MG63 (cell line): ENCODE measurements around the gene DGKZ. TPM values are rescaled to one million over a fixed set of nuclear protein-coding genes. Genes with fewer than 3 reads are reported as not detected.
A peak's percentile ranks its signal among the peaks of the same experiment; 100 is the strongest.

Source experiments
- DNase-seq: peaks from one replicate; pipeline ENCODE4 v3.0.0-alpha.2; 2020
- H3K27me3 ChIP-seq: fragments of 250-450 bp; sonication (Bioruptor Pico); 2 replicates; pipeline ENCODE4 v1.5.1; 2020; ENCODE audit warnings: mild to moderate bottlenecking, moderate library complexity
- H3K36me3 ChIP-seq: fragments of 250-450 bp; sonication (Bioruptor Pico); 2 replicates; pipeline ENCODE4 v1.5.1; 2020; ENCODE audit warnings: mild to moderate bottlenecking, moderate library complexity
- H3K4me3 ChIP-seq: fragments of 250-450 bp; sonication (Bioruptor Pico); 2 replicates; pipeline ENCODE4 v1.5.1; 2020; ENCODE audit warnings: mild to moderate bottlenecking, moderate library complexity
- H3K9me3 ChIP-seq: fragments of 250-450 bp; sonication (Bioruptor Pico); 2 replicates; pipeline ENCODE4 v1.5.1; 2020; ENCODE audit warnings: mild to moderate bottlenecking, moderate library complexity
- total RNA-seq: library from RNA; depleted of rRNA; stranded (reverse); fragments of >200 nt; shearing (Covaris generic); gene quantifications from 2 replicates; pipeline ENCODE4 v1.2.3, GENCODE V29; 2014; ENCODE audit warnings: low replicate concordance

Gene DGKZ
- total RNA-seq, 1 experiment from 2014 or later = 33.4 TPM

DNA sequence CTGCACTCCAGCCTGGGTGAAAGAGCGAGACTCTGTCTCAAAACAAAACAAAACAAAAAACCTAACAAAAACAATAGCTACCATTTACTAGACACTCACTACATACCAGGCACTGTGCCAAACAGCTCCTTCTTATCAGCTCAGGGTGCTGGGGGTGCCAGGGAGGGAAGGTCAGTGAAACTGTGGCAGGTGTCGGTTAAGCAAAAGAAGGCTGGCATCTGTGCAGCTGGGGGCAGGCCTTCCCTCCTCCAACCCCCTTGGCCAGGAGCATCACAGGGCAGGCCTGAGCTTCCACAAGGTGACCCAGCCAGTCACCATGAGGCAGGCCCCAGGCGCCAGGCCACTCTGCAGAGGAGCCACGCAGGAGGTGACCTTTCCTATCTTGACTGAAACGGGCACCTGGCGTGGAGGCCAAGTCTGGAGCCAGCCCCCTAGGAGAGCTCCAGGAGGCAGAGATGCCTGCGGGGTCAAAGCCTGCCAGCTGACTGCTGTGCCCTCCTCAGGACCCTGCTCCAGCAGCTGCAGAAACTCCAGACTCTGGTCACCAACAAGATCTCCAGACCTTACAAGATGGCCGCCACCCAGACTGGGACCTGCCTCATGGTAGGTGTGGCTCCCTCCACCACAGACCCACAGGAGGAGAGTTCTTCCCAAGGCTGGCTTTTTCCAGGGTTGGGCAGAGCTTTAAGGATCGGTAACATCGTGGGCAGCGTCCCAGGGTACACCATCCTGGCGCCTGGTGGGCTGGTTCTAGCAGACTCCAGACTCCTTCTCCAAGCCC is 31.3 kb upstream of the DGKZ start:
- Histone ChIP-seq H3K4me3 (no peak overlapping the region), H3K36me3 (peaks cover 73% of the 10 kb centered on the region), H3K27me3 (no peaks in the 10 kb centered on the region), H3K9me3 (no peaks in the 10 kb centered on the region)
- DNase-seq = no peak

DNA sequence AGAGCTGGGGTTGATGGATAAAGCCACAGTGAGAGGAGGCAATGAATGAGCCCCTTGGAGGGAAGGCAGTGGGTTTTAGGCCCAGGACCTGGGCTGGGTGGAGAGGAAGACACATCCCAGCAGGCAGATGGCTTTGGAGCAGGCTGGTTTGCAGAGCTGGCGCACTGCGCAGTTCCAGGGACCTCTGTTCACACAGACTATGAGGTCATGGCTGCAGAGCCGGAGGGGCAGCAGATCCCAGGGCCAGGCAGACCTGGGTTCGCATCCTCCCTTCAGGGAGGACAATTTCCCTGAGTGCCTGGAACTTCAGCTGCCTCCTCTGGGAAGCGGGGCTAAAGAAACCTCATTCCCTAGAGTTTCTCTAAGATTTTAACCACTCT is 28.2 kb upstream of the DGKZ start:
- no peak for DNase-seq
- Histone ChIP-seq H3K4me3 (no peak overlapping the region), H3K9me3 (no peaks in the 10 kb centered on the region), H3K36me3 (peaks cover 68% of the 10 kb centered on the region), H3K27me3 (no peaks in the 10 kb centered on the region)

DNA sequence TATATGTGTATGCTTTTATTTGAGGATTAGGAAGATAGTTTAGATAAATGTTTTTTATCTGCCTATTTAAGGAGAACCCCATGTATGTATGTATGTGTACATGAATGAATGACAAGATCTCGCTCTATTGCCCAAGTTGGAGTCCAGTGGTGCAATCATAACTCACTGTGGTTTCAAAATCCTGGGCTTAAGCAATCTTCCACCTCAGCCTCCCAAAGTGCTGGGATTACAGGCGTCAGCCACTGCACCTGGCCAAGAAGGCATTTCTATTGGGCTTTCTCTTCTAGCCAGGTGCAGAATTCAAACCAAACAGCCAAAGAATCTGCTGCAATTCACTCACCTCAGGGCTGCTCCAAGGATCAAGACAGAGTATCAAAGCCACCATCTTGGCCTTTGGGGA is 25.5 kb upstream of the DGKZ start:
- no peaks in the 10 kb centered on the region for H3K27me3 ChIP-seq
- H3K36me3 ChIP-seq = peaks cover 45% of the 10 kb centered on the region
- H3K4me3 ChIP-seq = no peak overlapping the region
- DNase-seq = no peak
- H3K9me3 ChIP-seq = no peaks in the 10 kb centered on the region

DNA sequence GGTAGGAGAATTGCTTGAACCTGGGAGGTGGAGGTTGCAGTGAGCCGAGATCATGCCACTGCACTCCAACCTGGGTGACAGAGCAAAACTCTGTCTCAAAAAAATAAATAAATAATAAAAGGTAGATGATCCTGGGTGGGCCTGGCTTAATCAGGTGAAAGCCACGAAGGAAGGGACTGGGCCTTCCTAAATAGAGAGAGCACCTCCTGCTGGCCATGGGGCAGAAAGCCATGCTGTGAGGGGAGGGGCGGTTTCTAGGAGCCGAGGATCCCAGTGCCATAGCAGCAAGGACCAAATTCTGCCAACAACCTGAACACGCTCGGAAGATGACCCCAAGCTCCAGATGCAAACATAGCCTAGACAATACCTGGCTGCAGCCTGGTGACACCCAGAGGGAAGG is 24.5 kb upstream of the DGKZ start:
- Histone ChIP-seq H3K4me3 (no peak overlapping the region), H3K9me3 (no peaks in the 10 kb centered on the region), H3K36me3 (peaks cover 36% of the 10 kb centered on the region), H3K27me3 (no peaks in the 10 kb centered on the region)
- DNase-seq = peak; percentile 32

DNA sequence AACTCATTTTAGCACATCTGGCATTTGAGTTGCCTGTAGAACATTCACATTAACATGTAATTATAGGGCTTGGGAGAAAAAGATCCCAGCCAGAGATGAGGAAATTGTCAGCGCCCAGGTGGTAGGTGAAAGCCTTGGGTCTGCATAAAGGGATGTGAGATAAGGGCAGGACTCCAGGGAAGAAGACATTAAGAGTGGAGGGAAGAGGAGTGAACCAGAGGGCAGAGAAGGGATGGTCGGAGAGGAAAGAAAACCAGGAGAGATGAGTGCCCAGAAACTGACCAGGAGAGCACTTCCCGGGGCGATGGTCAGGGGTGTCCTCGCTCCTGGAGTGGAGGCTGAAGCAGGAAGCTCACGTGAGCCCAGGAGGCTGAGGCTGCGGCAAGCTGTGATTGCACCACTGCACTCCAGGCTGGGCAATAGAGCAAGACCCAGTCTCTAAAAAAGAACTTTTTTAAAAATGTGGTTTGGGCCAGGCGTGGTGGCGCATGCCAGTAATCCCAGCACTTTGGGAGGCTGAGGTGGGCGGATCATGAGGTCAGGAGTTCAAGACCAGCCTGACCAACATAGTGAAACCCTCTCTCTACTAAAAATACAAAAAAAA is 20.3 kb upstream of the DGKZ start:
- no peaks in the 10 kb centered on the region for H3K9me3 ChIP-seq
- H3K27me3 ChIP-seq = no peaks in the 10 kb centered on the region
- H3K4me3 ChIP-seq = no peak overlapping the region
- no peak for DNase-seq
- H3K36me3 ChIP-seq = peaks cover 14% of the 10 kb centered on the region; the same call in 1 of the 2 replicates

DNA sequence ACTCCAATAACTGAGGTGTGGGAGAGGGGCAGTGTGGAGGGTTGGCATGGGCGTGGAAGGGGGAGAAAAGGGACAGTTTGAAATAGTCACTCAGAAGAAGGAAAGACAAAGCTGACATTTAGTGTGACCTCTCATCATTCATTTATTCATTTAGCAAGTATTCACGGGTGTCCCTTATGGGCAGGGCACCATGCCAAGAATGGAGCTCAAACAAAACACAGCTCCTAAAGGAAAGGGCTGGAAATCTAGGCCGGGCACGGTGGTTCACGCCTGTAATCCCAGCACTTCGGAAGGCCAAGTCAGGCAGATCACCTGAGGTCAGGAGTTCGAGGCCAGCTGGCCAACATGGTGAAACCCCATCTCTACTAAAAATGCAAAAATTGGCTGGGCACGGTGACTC is 19.4 kb upstream of the DGKZ start:
- H3K27me3 ChIP-seq = no peaks in the 10 kb centered on the region
- no peaks in the 10 kb centered on the region for H3K9me3 ChIP-seq
- H3K36me3 ChIP-seq = peaks cover 5% of the 10 kb centered on the region; the same call in 1 of the 2 replicates
- H3K4me3 ChIP-seq = no peak overlapping the region
- DNase-seq = no peak

DNA sequence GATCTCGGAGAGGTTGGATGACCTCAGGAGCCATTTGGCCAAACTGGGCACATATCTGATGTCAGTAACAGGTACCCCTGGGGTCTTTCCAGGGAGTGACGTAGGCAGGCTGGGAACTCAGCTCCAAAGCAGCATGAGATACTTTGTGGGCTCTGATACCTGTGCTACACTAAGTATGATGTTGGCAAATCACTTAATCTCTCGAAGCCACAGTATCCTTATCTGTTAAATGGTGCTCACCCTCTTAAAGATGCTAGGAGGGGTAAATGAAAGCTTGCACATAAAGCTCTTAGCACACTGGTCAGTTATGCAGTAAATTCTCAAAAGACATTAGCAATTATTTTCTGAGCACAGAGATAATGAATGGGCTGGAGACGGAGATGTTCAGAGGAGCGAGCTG is 17.1 kb upstream of the DGKZ start:
- DNase-seq = no peak
- Histone ChIP-seq H3K27me3 (no peaks in the 10 kb centered on the region), H3K4me3 (no peak overlapping the region), H3K36me3 (no peaks in the 10 kb centered on the region), H3K9me3 (no peaks in the 10 kb centered on the region)

DNA sequence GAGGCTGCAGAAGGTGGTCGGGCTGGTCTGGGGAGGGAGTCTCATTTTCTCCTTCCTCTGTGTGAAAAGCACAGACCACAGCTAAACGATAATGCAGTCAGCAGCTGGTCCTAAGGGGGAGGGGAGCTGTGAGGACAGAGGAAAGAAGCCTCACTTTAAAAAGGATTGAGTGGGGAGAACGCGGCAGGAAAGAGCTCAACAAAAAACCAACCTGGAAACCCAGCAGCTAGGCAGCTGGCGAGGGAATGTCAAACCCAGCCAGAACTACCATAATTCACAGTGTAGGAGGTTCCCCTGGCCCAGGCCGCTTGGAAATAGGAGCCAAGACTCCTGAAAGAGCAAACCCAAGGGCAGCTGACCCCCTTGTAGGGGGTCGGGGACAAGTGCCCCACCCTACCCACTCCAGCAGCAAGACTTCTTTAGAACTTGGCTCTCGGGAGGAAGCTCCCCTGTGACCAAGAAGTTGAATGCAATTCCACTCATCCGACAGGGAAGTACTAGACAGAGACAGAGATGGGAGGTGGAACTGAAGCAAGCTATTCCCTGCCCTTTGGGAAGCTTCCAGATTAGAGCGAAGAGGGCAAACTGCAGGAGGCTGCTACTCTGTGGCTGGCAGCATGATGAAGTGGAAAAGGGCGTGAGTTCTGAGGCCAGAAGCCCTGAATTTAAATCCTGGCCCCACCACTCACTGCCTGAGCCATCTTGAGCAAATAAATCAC is 16.5 kb upstream of the DGKZ start:
- DNase-seq = no peak
- Histone ChIP-seq H3K36me3 (no peaks in the 10 kb centered on the region), H3K9me3 (no peaks in the 10 kb centered on the region), H3K27me3 (no peaks in the 10 kb centered on the region), H3K4me3 (no peak overlapping the region)

DNA sequence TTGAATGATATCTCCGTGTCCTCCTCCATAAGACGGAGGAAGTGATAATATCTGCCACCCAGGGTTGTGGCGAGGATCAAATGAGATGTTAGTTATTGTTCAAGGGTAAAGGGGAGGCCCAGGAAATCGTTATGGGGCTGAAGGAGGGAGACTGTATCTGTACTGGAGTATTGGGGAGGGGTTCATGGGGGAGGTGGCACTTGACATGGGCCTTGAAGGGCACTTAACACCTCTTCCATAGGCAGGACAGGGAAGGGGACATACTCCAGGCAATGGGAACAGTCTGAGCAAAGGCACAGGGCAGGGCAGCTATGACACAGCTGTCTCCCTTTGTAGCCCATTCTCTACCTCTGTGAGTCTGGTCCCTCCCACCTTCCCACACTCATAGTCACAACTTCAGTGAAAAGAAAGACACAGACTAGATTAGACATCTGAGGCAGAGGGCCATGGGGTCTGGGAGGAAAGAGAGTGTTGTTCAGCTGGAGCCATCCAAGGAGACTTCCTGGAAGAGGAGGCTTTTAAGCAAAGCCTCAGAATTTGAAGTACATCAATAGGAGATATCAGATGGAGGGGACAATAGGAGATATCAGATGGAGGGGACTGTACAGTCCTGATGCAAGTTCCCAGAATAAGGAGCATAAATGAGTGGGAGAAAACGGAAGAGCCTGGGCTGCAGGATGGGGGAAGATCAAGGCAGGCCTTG is 15.8 kb upstream of the DGKZ start:
- no peaks in the 10 kb centered on the region for H3K9me3 ChIP-seq
- no peak overlapping the region for H3K4me3 ChIP-seq
- H3K27me3 ChIP-seq = no peaks in the 10 kb centered on the region
- DNase-seq = no peak
- no peaks in the 10 kb centered on the region for H3K36me3 ChIP-seq

DNA sequence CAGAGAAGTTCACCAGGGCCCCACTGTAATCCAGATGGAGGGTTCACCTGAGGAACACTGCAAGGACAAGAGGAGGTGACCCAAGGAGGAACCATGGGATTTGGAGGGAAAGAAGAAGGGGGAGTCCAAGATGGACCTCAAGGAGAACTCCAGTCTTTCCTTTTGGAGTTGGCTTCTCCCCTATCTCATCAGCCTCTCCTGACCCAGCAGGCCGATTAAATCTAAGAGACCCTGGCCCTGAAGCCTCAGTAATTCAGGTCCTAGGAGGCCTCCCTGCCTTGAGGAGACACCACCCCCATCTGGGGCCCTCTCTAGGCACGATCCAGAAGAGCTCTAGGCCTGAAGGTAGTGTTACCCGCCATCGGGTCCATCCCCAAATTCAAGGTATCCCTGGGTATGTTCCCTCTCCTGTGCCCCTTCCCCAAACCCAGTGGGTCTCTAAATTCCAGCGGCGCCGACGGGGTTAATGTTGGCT is 15.1 kb upstream of the DGKZ start:
- no peak overlapping the region for H3K4me3 ChIP-seq
- no peaks in the 10 kb centered on the region for H3K27me3 ChIP-seq

DNA sequence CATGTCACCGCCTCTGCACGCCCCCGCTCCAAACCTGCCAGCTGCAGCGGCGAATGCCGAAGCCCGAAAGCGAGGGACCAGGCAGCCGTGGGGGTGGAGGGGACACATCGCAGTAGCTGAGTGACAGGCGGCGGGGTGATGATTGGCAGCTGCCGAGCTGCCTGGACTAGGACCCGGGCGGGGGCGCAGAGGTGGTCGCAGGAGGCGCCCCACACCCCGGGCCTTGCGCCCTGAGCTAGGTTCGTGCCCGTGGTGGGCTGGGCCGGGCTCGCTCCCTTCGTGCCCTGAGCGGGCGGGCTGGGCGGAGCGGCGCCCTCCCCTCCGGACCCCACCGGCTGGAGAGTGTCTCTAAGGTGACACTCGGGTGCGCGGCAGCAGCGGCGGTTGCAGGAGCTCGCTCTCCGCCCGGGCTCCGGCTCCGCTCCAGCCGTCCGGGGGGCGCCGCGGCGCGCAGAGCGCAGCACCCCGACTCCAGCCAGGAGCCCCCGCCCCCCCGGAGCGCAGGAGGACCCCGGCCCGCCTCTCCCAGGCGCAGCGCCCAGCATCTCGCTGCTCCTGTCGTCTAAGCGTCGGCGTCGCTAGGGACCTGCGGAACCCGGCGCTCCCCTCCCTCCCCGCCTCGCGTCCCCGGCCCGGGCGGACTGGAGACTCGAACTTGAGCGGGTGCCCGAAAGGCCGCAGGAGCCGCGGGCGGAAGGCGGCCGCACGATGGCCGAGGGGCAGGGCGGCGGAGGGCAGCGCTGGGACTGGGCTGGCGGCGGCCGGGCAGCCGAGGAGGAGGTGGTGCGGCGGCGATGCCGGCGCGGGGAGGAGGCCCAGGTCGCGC is 14.5 kb upstream of the DGKZ start:
- DNase-seq = no peak
- Histone ChIP-seq H3K36me3 (no peaks in the 10 kb centered on the region), H3K9me3 (no peaks in the 10 kb centered on the region), H3K4me3 (no peak overlapping the region), H3K27me3 (no peaks in the 10 kb centered on the region)

More for the DNA sequence above, 15.1 kb upstream of the DGKZ start:
- no peaks in the 10 kb centered on the region for H3K36me3 ChIP-seq
- H3K9me3 ChIP-seq = no peaks in the 10 kb centered on the region
- DNase-seq = no peak

DNA sequence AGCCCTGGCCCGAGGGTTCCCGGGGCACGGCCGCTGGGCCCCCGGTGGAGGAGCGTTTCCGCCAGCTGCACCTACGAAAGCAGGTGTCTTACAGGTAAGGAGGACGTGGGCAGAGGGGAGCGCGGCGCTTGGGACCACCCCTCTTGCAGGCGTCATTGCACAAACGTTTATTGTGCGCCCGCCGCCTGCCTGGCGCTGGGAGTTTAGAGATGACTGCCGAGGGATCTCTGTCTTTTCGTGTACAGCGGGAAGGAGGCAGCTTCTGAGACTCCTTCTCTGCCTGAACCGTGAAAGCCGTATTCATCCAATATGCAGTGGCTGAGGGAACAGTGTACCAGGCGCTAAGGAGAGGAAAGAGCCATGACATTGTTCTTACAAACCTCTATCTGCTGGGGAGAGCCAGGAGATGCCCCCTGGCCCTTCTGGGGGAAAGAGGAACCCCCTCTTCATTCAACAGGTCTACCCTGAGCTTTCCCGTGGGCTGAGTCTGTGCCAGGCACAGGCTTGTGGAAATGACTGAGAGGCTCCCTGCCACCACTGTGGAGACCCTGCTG is 13.8 kb upstream of the DGKZ start:
- H3K9me3 ChIP-seq = no peaks in the 10 kb centered on the region
- H3K36me3 ChIP-seq = no peaks in the 10 kb centered on the region
- no peaks in the 10 kb centered on the region for H3K27me3 ChIP-seq
- no peak for DNase-seq
- H3K4me3 ChIP-seq = no peak overlapping the region

DNA sequence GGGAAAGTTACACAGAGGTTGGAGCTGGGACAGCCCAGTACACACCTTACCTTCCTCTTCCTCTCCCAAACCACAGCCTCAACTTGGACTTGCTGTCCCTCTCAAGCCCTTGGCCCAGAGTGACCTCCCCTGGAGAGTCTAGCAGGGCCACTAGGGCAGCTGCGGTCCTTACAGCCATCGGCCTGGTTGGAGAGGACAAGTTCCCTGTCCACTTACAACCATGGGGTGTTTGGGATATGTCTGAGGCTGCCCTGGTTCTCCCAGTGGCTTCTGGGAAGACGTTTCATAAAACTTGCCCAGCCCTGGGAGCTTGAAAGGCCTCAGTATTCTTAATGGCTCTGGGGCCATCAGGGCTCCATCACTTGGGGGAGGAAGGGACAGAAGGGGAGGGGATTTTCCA is 13.1 kb upstream of the DGKZ start:
- Histone ChIP-seq H3K9me3 (no peaks in the 10 kb centered on the region), H3K36me3 (no peaks in the 10 kb centered on the region), H3K27me3 (no peaks in the 10 kb centered on the region), H3K4me3 (no peak overlapping the region)
- no peak for DNase-seq

DNA sequence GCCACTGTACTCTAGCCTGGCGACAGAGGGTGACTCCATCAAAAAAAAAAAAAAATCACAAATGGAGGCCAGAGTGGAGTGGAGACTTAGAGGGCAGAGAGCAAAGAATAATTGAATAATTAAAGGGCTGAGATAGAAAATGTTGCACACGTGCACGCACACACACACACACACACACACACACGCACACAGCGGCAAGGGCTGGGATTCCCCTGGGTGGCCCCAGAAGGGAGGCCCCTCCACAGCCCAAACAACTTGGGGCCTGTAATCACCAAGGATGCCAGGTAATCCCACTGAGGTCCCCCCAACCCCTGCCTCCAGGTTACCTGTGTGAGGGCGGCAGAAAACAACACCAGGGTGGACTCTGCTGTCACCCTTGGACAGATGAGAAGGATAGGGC is 12.0 kb upstream of the DGKZ start:
- no peak overlapping the region for H3K4me3 ChIP-seq
- H3K27me3 ChIP-seq = no peaks in the 10 kb centered on the region
- DNase-seq = no peak
- no peaks in the 10 kb centered on the region for H3K9me3 ChIP-seq
- H3K36me3 ChIP-seq = no peaks in the 10 kb centered on the region

DNA sequence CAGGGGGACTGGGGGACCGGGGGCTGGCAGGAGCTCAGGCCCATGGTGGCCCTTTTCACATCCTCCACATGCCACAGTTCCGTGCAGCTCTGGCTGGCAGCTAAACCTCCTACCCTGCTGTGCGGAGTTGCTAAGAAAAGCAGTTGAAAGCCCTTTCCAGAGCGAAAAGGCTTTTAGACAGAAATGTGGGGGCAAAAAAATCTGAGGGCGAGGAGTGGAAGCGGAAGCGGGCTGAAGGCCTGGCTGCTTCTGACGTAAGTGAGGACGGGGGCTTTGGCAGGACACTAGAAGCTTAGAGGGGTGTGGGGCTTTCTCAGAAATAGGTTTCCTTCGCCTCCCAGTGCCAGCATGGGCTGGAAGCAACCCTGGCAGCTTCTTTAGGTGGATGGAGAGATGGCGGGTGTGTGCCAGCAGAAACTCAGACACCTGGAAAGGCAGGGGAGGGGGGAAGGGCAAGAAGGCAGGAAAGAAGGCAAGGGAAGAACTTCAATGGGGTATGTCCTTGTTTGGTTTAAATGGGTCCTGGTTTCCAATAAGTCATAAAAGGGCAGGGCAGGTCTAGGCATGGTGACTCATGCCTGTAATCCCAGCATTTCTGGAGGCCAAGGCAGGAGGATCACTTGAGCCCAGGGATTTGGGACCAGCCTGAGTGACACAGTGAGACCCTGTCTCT is 11.2 kb upstream of the DGKZ start:
- Histone ChIP-seq H3K27me3 (no peaks in the 10 kb centered on the region), H3K9me3 (no peaks in the 10 kb centered on the region), H3K36me3 (no peaks in the 10 kb centered on the region), H3K4me3 (no peak overlapping the region)
- DNase-seq = peak; percentile 26
